ENCODE results near the gene EVPL. TPM values are rescaled to one million over a fixed set of nuclear protein-coding genes. Genes with fewer than 3 reads are reported as not detected.

EVPL gene
- total and polyA plus RNA-seq, 2 of the 13 experiments (the other 11 are each of a cell fraction or from before 2014, with no cell fraction given) = 2.1 to 8.2 TPM

DNA sequence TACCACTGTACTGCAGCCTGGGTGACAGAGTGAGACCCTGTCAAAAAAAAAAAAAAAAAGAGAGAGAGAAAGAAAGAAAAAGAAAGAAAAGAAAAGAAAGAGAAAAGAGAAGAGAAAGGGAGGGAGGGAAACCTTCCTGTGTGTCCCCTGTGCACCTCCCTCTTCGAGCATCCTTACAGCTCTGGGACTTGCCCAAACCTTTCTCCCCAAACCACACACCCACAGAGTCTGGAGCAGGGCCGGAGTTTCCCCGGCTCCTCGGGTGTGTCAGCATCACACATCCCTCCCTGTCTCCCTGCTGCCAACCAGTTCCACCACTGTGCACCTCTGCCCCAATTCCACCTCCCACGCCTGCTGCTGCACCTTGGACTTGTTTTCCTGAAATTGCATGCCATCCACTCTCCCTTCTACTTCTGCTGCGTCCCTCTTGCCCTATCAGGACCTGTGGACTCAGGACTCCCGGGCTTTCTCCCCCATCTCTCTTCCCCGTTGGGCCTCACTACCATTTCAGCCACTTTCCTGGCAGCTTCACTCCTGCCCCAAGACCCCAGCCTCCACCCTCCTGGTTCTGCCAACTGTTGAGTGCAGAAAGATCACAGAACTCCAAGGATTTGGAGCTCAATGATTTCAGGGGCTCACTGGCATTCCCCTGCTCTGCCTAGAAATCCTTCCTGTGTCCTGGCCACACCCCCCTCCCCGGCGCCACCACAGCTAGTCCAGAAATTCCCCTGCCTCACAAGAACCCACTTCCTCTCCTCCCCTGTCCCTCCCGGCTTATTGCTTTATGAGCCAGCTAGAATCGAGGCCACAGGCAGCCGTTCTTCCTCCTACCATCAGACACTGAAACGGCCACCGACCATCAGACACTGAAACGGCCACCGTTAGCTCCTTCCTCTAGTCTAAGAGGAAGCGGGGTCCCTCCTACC lies 30.2 kb downstream of the EVPL start (continued):
- TF ChIP-seq, protein P1, sequence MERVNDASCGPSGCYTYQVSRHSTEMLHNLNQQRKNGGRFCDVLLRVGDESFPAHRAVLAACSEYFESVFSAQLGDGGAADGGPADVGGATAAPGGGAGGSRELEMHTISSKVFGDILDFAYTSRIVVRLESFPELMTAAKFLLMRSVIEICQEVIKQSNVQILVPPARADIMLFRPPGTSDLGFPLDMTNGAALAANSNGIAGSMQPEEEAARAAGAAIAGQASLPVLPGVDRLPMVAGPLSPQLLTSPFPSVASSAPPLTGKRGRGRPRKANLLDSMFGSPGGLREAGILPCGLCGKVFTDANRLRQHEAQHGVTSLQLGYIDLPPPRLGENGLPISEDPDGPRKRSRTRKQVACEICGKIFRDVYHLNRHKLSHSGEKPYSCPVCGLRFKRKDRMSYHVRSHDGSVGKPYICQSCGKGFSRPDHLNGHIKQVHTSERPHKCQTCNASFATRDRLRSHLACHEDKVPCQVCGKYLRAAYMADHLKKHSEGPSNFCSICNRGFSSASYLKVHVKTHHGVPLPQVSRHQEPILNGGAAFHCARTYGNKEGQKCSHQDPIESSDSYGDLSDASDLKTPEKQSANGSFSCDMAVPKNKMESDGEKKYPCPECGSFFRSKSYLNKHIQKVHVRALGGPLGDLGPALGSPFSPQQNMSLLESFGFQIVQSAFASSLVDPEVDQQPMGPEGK (CRISPR knock-in tag; IDR thresholded peaks at IDR 0.05) = peak; percentile 70
- TF ChIP-seq, protein P2, sequence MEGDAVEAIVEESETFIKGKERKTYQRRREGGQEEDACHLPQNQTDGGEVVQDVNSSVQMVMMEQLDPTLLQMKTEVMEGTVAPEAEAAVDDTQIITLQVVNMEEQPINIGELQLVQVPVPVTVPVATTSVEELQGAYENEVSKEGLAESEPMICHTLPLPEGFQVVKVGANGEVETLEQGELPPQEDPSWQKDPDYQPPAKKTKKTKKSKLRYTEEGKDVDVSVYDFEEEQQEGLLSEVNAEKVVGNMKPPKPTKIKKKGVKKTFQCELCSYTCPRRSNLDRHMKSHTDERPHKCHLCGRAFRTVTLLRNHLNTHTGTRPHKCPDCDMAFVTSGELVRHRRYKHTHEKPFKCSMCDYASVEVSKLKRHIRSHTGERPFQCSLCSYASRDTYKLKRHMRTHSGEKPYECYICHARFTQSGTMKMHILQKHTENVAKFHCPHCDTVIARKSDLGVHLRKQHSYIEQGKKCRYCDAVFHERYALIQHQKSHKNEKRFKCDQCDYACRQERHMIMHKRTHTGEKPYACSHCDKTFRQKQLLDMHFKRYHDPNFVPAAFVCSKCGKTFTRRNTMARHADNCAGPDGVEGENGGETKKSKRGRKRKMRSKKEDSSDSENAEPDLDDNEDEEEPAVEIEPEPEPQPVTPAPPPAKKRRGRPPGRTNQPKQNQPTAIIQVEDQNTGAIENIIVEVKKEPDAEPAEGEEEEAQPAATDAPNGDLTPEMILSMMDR (CRISPR knock-in tag; IDR thresholded peaks at IDR 0.05) = peak; percentile 21; the same call in 1 of the 2 replicates
- TF ChIP-seq, protein P3, sequence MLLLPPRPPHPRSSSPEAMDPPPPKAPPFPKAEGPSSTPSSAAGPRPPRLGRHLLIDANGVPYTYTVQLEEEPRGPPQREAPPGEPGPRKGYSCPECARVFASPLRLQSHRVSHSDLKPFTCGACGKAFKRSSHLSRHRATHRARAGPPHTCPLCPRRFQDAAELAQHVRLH (CRISPR knock-in tag; IDR thresholded peaks at IDR 0.05; ENCODE audit: borderline replicate concordance, low read depth) = peak; percentile 55; the same call in 1 of the 2 replicates
- TF ChIP-seq ZNF530 (CRISPR knock-in tag; IDR thresholded peaks at IDR 0.05; ENCODE audit: low read depth) = no peak
- TF ChIP-seq, protein P4, sequence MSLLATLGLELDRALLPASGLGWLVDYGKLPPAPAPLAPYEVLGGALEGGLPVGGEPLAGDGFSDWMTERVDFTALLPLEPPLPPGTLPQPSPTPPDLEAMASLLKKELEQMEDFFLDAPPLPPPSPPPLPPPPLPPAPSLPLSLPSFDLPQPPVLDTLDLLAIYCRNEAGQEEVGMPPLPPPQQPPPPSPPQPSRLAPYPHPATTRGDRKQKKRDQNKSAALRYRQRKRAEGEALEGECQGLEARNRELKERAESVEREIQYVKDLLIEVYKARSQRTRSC (CRISPR knock-in tag; IDR thresholded peaks at IDR 0.05; ENCODE audit: low read depth) = no peak
- peak; percentile 95 for TF ChIP-seq TEAD3 (CRISPR knock-in tag; optimal IDR thresholded peaks at IDR 0.05; ENCODE audit: borderline replicate concordance)
- peak; percentile 62; the same call in 1 of the 2 replicates for TF ChIP-seq ARNTL (CRISPR knock-in tag; IDR thresholded peaks at IDR 0.05)
- peak; percentile 97 for TF ChIP-seq ZNF430 (CRISPR knock-in tag; IDR thresholded peaks at IDR 0.05)
- TF ChIP-seq TBX3 (IDR thresholded peaks at IDR 0.05; ENCODE audit: borderline replicate concordance) = peak; percentile 43; the same call in 1 of the 2 replicates
- TF ChIP-seq JARID2 (CRISPR knock-in tag; IDR thresholded peaks at IDR 0.05; ENCODE audit: insufficient replicate concordance) = no peak
- TF ChIP-seq ZBTB7B (CRISPR knock-in tag; IDR thresholded peaks at IDR 0.05) = peak; percentile 30; the same call in 1 of the 2 replicates
- peak; percentile 80; the same call in 1 of the 2 replicates for TF ChIP-seq NCOR1 (IDR thresholded peaks at IDR 0.05; ENCODE audit: borderline replicate concordance, low read length)
- peak; percentile 56; the same call in 1 of the 2 replicates for TF ChIP-seq ZNF431 (CRISPR knock-in tag; IDR thresholded peaks at IDR 0.05; ENCODE audit: borderline replicate concordance, low read depth)
- TF ChIP-seq, protein P5, sequence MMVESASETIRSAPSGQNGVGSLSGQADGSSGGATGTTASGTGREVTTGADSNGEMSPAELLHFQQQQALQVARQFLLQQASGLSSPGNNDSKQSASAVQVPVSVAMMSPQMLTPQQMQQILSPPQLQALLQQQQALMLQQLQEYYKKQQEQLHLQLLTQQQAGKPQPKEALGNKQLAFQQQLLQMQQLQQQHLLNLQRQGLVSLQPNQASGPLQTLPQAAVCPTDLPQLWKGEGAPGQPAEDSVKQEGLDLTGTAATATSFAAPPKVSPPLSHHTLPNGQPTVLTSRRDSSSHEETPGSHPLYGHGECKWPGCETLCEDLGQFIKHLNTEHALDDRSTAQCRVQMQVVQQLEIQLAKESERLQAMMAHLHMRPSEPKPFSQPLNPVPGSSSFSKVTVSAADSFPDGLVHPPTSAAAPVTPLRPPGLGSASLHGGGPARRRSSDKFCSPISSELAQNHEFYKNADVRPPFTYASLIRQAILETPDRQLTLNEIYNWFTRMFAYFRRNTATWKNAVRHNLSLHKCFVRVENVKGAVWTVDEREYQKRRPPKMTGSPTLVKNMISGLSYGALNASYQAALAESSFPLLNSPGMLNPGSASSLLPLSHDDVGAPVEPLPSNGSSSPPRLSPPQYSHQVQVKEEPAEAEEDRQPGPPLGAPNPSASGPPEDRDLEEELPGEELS (CRISPR knock-in tag; IDR thresholded peaks at IDR 0.05) = peak; percentile 88
- TF ChIP-seq ZNF136 (CRISPR knock-in tag; IDR thresholded peaks at IDR 0.05; ENCODE audit: low read depth) = 0 out of 2 replicates have a peak, but pooled peaks have one; percentile 69
- no peak; the same call in 1 of the 2 replicates for TF ChIP-seq ZNF615 (CRISPR knock-in tag; IDR thresholded peaks at IDR 0.05; ENCODE audit: borderline replicate concordance)
- TF ChIP-seq, protein P6, sequence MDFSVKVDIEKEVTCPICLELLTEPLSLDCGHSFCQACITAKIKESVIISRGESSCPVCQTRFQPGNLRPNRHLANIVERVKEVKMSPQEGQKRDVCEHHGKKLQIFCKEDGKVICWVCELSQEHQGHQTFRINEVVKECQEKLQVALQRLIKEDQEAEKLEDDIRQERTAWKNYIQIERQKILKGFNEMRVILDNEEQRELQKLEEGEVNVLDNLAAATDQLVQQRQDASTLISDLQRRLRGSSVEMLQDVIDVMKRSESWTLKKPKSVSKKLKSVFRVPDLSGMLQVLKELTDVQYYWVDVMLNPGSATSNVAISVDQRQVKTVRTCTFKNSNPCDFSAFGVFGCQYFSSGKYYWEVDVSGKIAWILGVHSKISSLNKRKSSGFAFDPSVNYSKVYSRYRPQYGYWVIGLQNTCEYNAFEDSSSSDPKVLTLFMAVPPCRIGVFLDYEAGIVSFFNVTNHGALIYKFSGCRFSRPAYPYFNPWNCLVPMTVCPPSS (IDR thresholded peaks at IDR 0.05) = no peak

Measured in HepG2 (cell line).